ENCODE data around the gene LAMC2.

- TF ChIP-seq CTCF (conservative IDR thresholded peaks at IDR 0.05 in 1 of 2, IDR thresholded peaks at IDR 0.05 in 1 of 2; ENCODE audit: extremely low read depth in 1 of 2, insufficient read depth in 1 of 2, low read depth in 1 of 2, low read length in 2 of 2) (no peak), EZH2 (IDR thresholded peaks at IDR 0.05; ENCODE audit: borderline replicate concordance, low read length) (no peak)
Measured at GRCh38 chr1:183272390-183272848, 86.4 kb downstream of the LAMC2 start.

All from mammary epithelial cell (primary cell).